Natural killer cell (primary cell): Measurements from ENCODE around the gene CAMSAP2. TPM values are rescaled to one million over a fixed set of nuclear protein-coding genes. Genes with fewer than 3 reads are reported as not detected.
A peak's percentile ranks its signal among the peaks of the same experiment; 100 is the strongest.

Experiments used
- ATAC-seq, 3 donors: fragments of 150-1000 bp in 2 of 3; fragments of 200-7000 bp in 1 of 3; cut with Tn5 transposase; 1 replicate in 1 of 3; 2 replicates in 2 of 3; pipeline ENCODE4 v1.10.0; 2021; ENCODE audit warnings: mild to moderate bottlenecking in 2 of 3, moderate library complexity in 2 of 3
- DNase-seq, 2 donors: peaks; one replicate each; pipeline versions ENCODE4 v3.0.0 to v3.0.0-alpha.2; 2013 to 2021; ENCODE audit warnings: mixed read lengths in 1 of 2
- H3K27ac ChIP-seq: one replicate; pipeline ENCODE4 v1.5.1; 2013; ENCODE audit warnings: mild to moderate bottlenecking, low read length
- H3K27me3 ChIP-seq: one replicate; pipeline ENCODE4 v1.6.1; 2013; ENCODE audit warnings: low read length; ENCODE audit not compliant: control insufficient read depth, insufficient read depth
- H3K36me3 ChIP-seq: one replicate; pipeline ENCODE4 v1.6.1; 2013; ENCODE audit warnings: low read length; ENCODE audit not compliant: control insufficient read depth, insufficient read depth
- H3K4me1 ChIP-seq: one replicate; pipeline ENCODE4 v1.6.1; 2013; ENCODE audit warnings: low read length; ENCODE audit not compliant: control insufficient read depth, insufficient read depth
- H3K4me3 ChIP-seq: one replicate; pipeline ENCODE4 v1.5.1; 2013; ENCODE audit warnings: low read length
- H3K9me3 ChIP-seq: one replicate; pipeline ENCODE4 v1.6.1; 2013; ENCODE audit warnings: low read length; ENCODE audit not compliant: control insufficient read depth, insufficient read depth
- H3K27ac Mint-ChIP-seq, 2 donors: one replicate each; pipeline ENCODE4 v1.8.0; 2022; ENCODE audit warnings: mild to moderate bottlenecking in 2 of 2, mixed read lengths in 2 of 2, moderate library complexity in 1 of 2
- H3K27me3 Mint-ChIP-seq, 2 donors: one replicate each; pipeline ENCODE4 v1.8.0; 2022; ENCODE audit warnings: low read depth in 2 of 2, mixed read lengths in 2 of 2
- H3K36me3 Mint-ChIP-seq: one replicate; pipeline ENCODE4 v1.8.0; 2022; ENCODE audit warnings: mixed read lengths
- H3K4me1 Mint-ChIP-seq, 2 donors: one replicate each; pipeline ENCODE4 v1.8.0; 2022; ENCODE audit warnings: mixed read lengths in 2 of 2
- H3K4me3 Mint-ChIP-seq: one replicate; pipeline ENCODE4 v1.8.0; 2022; ENCODE audit warnings: mild to moderate bottlenecking, moderate library complexity, mixed read lengths
- H3K9me3 Mint-ChIP-seq, 2 donors: one replicate each; pipeline ENCODE4 v1.8.0; 2022; ENCODE audit warnings: mixed read lengths in 2 of 2
- CTCF ChIP-seq: fragments of 200-600 bp; IDR thresholded peaks from one replicate; pipeline ENCODE4 v1.8.0; 2022; ENCODE audit warnings: antibody characterized with exemption
- WGBS: methylation state at CpG from one replicate; pipeline ENCODE4 v1.1.7; 2013; ENCODE audit warnings: missing lambda C conversion rate; ENCODE audit not compliant: insufficient coverage; 5-methylcytosine and 5-hydroxymethylcytosine counted together
- intact Hi-C: fragments of 100-400 bp; cut with micrococcal nuclease; formaldehyde crosslinking; loops from one replicate; pipeline ENCODE4 v1.14.2; 2022
- total RNA-seq, 4 donors: library from RNA; stranded (reverse); fragments of 120-200 nt in 1 of 4; gene quantifications; one replicate each; pipeline versions ENCODE4 v1.2.3 to v1.2.4, GENCODE V29; 2013 to 2022

The CAMSAP2 gene
- total RNA-seq, 3 donors from 2014 or later (not counting 1 experiment from before 2014, with no cell fraction given) = 0.25 to 0.89 (median 0.50) TPM

- H3K27ac Mint-ChIP-seq = peak within 1 kb of the TSS; percentile 84 to 89
- TF ChIP-seq CTCF = no peak
- ATAC-seq (peak; percentile 42 to 62 (median 45)), DNase-seq (peak in 1 of 2 donors; percentile 40)
- Histone ChIP-seq H3K36me3 (no peaks in the 10 kb centered on the region), H3K4me3 (no peak within 1 kb of the TSS), H3K27ac (no peak within 1 kb of the TSS), H3K27me3 (peaks cover 7% of the 10 kb centered on the region), H3K9me3 (no peaks in the 10 kb centered on the region), H3K4me1 (peaks cover 63% of the 10 kb centered on the region)
- 67% methylated on average over 21 of the region's 23 CpGs for WGBS
- peaks cover 7 to 25% of the 10 kb centered on the region in 2 donors for H3K27me3 Mint-ChIP-seq
- no peaks in the 10 kb centered on the region for H3K36me3 Mint-ChIP-seq
- peaks cover 47 to 53% of the 10 kb centered on the region in 2 donors for H3K4me1 Mint-ChIP-seq
- H3K9me3 Mint-ChIP-seq = no peaks in the 10 kb centered on the region
- intact Hi-C loops = no loop called here
- H3K4me3 Mint-ChIP-seq = peak within 1 kb of the TSS; percentile 85
These were observed 133.9 kb downstream of the CAMSAP2 start, which contains the start of gene GPR25 for GRCh38 chr1:200872446-200873115. TSS of gene GPR25 (plus strand) at chr1:200872981. CDS start at chr1:200873038, 57 bp downstream.

- 24% methylated on average over 61 of the region's 61 CpGs for WGBS
- ATAC-seq (peak; percentile 28 to 42 (median 28)), DNase-seq (no peak)
- Histone ChIP-seq H3K27ac (no peak overlapping the region), H3K9me3 (no peaks in the 10 kb centered on the region), H3K36me3 (no peaks in the 10 kb centered on the region), H3K4me1 (peaks cover 70% of the 10 kb centered on the region), H3K27me3 (peaks cover 7% of the 10 kb centered on the region), H3K4me3 (no peak overlapping the region)
- intact Hi-C loops = no loop called here
- Mint-ChIP-seq H3K36me3 (no peaks in the 10 kb centered on the region), H3K27me3 (peaks cover 7 to 25% of the 10 kb centered on the region in 2 donors), H3K9me3 (no peaks in the 10 kb centered on the region), H3K4me3 (peak overlapping the region; percentile 85), H3K4me1 (peaks cover 47 to 53% of the 10 kb centered on the region in 2 donors), H3K27ac (peak overlapping the region in 1 of 2 donors; percentile 84)
- TF ChIP-seq CTCF = no peak
These were observed 134.5 kb downstream of the CAMSAP2 start for GRCh38 chr1:200873116-200873670.

GRCh38 chr1:200873671-200874397 is 135.1 kb downstream of the CAMSAP2 start:
- peak overlapping the region; percentile 71 to 84 for H3K27ac Mint-ChIP-seq
- DNase-seq = peak in 1 of 2 donors; percentile 47
- peaks cover 7 to 25% of the 10 kb centered on the region in 2 donors for H3K27me3 Mint-ChIP-seq
- TF ChIP-seq CTCF = no peak
- Histone ChIP-seq H3K4me3 (no peak overlapping the region), H3K4me1 (peaks cover 71% of the 10 kb centered on the region), H3K9me3 (no peaks in the 10 kb centered on the region), H3K36me3 (no peaks in the 10 kb centered on the region), H3K27me3 (peaks cover 7% of the 10 kb centered on the region), H3K27ac (no peak overlapping the region)
- peak overlapping the region; percentile 85 for H3K4me3 Mint-ChIP-seq
- intact Hi-C loops = no loop called here
- H3K4me1 Mint-ChIP-seq = peaks cover 47 to 53% of the 10 kb centered on the region in 2 donors
- H3K36me3 Mint-ChIP-seq = no peaks in the 10 kb centered on the region
- H3K9me3 Mint-ChIP-seq = no peaks in the 10 kb centered on the region
- WGBS = 26% methylated on average over 66 of the region's 66 CpGs
- peak; percentile 36 to 57 (median 48) for ATAC-seq
